Transverse colon (tissue), 4 donors: Measurements from ENCODE around the gene SPINK13. TPM values are rescaled to one million over a fixed set of nuclear protein-coding genes. Genes with fewer than 3 reads are reported as not detected.
A peak's percentile ranks its signal among the peaks of the same experiment; 100 is the strongest.
"Not testable (repeated sequence)": the region's sequence is repeated elsewhere in the genome, so short reads cannot be mapped to it uniquely, and the experiment has no call there.

Experiments used
- DNase-seq: peaks from one replicate; pipeline ENCODE4 v3.0.0-alpha.2; 2019
- H3K27ac ChIP-seq, 4 donors: fragments of 200-600 bp; sonication (generic); 2 replicates each; pipeline ENCODE4 v1.5.1; 2016 to 2018; ENCODE audit warnings: inconsistent platforms in 4 of 4
- H3K27me3 ChIP-seq: fragments of 200-600 bp; sonication (generic); 2 replicates; pipeline ENCODE4 v1.5.1; 2017; ENCODE audit warnings: inconsistent platforms
- H3K36me3 ChIP-seq, 4 donors: fragments of 200-600 bp; sonication (generic); 2 replicates each; pipeline ENCODE4 v1.5.1; 2017 to 2019; ENCODE audit warnings: inconsistent platforms in 4 of 4
- H3K4me1 ChIP-seq, 4 donors: fragments of 200-600 bp; sonication (generic); 2 replicates each; pipeline ENCODE4 v1.5.1; 2017 to 2020; ENCODE audit warnings: inconsistent platforms in 4 of 4
- H3K4me3 ChIP-seq, 4 donors: fragments of 200-600 bp; sonication (generic); 1 replicate in 1 of 4; 2 replicates in 3 of 4; pipeline versions ENCODE4 v1.5.1 to v1.6.1; 2017 to 2019; ENCODE audit warnings: inconsistent platforms in 4 of 4
- H3K9me3 ChIP-seq, 2 donors: fragments of 200-600 bp; sonication (generic); 2 replicates each; pipeline ENCODE4 v1.5.1; 2017 to 2019; ENCODE audit warnings: inconsistent platforms in 2 of 2
- EP300 ChIP-seq: sonication (generic); formaldehyde crosslinking; IDR thresholded peaks from one replicate; pipeline ENCODE4 v1.6.1; 2017; ENCODE audit warnings: antibody characterized with exemption, low read depth
- POLR2A ChIP-seq: fragments of 450-650 bp; IDR thresholded peaks from one replicate; pipeline ENCODE4 v1.6.1; 2016; ENCODE audit warnings: antibody characterized with exemption, mild to moderate bottlenecking, moderate library complexity
- POLR2AphosphoS5 ChIP-seq, 3 donors: sonication (generic); formaldehyde crosslinking; IDR thresholded peaks; one replicate each; pipeline ENCODE4 v1.6.1; 2016; ENCODE audit warnings: antibody characterized with exemption in 3 of 3
- WGBS, 2 donors: methylation state at CpG; one replicate each; pipeline ENCODE4 v1.1.5; 2018; ENCODE audit warnings: low coverage in 1 of 2; 5-methylcytosine and 5-hydroxymethylcytosine counted together
- in situ Hi-C, 4 donors: fragments of 200-750 bp; cut with MboI; loops; one replicate each; pipeline versions ENCODE4 v1.15.0 to v1.15.1; 2017; ENCODE audit warnings: low sequenced_read_pairs in 3 of 4, low pct_ligation_motif_present in 1 of 4, low pct_unique_long_range_greater_than_20kb in 1 of 4
- intact Hi-C: fragments of 100-400 bp; cut with DNase I; formaldehyde crosslinking; loops from one replicate; pipeline ENCODE4 v1.15.1; 2023; ENCODE audit warnings: low total_unique reads
- total RNA-seq, 4 donors: library from RNA; depleted of rRNA; stranded (reverse); fragments of >200 nt; gene quantifications; one replicate each; pipeline ENCODE4 v1.1.0, GENCODE V29; 2016
- TF ChIP-seq, protein P1 (sequence below), 5 experiments: fragments of 200-600 bp in 3 of 5; fragments of 450-650 bp in 2 of 5; sonication (generic) in 3 of 5; IDR thresholded peaks; 1 replicate in 2 of 5; 2 replicates in 3 of 5; pipeline ENCODE4 v1.5.1; 2016 to 2017; ENCODE audit warnings: antibody characterized with exemption in 5 of 5, inconsistent platforms in 3 of 5, mild to moderate bottlenecking in 2 of 5, moderate library complexity in 1 of 5

The SPINK13 gene
- total RNA-seq, 4 donors from 2014 or later, result not detected

DNA sequence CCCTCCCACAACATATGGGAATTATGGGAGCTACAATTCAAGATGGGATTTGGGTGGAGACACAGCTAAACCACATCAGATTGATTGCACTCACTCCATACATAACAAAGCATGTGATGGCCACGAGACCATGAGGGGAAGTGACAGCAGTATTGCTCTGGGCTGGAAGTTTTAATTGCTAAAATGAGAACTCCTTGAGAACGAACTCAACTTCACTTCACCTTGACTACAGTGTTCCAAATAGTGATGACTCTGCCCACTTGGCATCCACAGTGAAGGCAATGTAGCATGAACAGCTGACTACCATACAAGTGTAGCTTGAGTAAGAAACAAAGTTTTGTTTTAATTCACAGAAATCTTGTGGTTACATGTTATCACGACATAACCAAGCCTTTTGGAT is 42.9 kb downstream of the SPINK13 start:
- H3K27ac ChIP-seq, result no peak overlapping the region
- no peak overlapping the region for H3K4me3 ChIP-seq
- H3K9me3 ChIP-seq, result no peaks in the 10 kb centered on the region
- WGBS, 2 donors, result 74 to 85% methylated on average over 1 to 3 of the region's 3 CpGs
- DNase-seq, result no peak
- H3K36me3 ChIP-seq, result no peaks in the 10 kb centered on the region
- in situ Hi-C loops (no loop called here), intact Hi-C loops (no loop called here)
- no peaks in the 10 kb centered on the region for H3K4me1 ChIP-seq
- TF ChIP-seq, protein P1, sequence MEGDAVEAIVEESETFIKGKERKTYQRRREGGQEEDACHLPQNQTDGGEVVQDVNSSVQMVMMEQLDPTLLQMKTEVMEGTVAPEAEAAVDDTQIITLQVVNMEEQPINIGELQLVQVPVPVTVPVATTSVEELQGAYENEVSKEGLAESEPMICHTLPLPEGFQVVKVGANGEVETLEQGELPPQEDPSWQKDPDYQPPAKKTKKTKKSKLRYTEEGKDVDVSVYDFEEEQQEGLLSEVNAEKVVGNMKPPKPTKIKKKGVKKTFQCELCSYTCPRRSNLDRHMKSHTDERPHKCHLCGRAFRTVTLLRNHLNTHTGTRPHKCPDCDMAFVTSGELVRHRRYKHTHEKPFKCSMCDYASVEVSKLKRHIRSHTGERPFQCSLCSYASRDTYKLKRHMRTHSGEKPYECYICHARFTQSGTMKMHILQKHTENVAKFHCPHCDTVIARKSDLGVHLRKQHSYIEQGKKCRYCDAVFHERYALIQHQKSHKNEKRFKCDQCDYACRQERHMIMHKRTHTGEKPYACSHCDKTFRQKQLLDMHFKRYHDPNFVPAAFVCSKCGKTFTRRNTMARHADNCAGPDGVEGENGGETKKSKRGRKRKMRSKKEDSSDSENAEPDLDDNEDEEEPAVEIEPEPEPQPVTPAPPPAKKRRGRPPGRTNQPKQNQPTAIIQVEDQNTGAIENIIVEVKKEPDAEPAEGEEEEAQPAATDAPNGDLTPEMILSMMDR (IDR thresholded peaks at IDR 0.05), result no peak
- TF ChIP-seq EP300, result no peak
- TF ChIP-seq POLR2AphosphoS5 (IDR thresholded peaks at IDR 0.05), result no peak
- no peak for TF ChIP-seq POLR2A
- no peaks in the 10 kb centered on the region for H3K27me3 ChIP-seq

DNA sequence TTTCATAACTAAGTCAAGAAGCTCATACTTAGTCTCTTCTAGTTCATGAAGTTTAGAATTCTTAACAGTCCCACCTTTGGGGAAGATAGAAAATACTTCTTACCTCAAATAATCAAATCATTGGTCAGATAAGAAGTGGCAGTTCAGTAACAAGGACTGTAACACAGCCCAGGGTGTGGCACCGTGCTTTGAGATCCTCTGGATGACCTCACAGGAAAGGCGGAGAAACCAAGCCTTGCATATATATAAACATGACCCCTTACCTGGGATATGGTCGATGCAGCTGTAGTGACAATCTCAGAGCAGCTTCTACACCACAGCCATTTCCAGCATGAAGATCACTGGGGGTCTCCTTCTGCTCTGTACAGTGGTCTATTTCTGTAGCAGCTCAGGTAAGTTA is 43.6 kb downstream of the SPINK13 start, which contains the start of gene SPINK7:
Gene SPINK7 (plus strand): TSS at position 271 of the 400 bp plus-strand sequence. CDS start 61 bp downstream, at position 332.
- Histone ChIP-seq H3K27me3 (no peaks in the 10 kb centered on the region), H3K9me3 (no peaks in the 10 kb centered on the region), H3K27ac (no peak within 1 kb of the TSS), H3K4me3 (no peak within 1 kb of the TSS), H3K4me1 (no peaks in the 10 kb centered on the region), H3K36me3 (no peaks in the 10 kb centered on the region)
- TF ChIP-seq POLR2AphosphoS5 (IDR thresholded peaks at IDR 0.05), result no peak
- TF ChIP-seq POLR2A, result no peak
- no peak for TF ChIP-seq EP300
- TF ChIP-seq, protein P1 (IDR thresholded peaks at IDR 0.05), result no peak
- DNase-seq, result no peak
- in situ Hi-C loops (no loop called here), intact Hi-C loops (no loop called here)
- 61 to 80% methylated on average over 2 to 3 of the region's 3 CpGs for WGBS, 2 donors

DNA sequence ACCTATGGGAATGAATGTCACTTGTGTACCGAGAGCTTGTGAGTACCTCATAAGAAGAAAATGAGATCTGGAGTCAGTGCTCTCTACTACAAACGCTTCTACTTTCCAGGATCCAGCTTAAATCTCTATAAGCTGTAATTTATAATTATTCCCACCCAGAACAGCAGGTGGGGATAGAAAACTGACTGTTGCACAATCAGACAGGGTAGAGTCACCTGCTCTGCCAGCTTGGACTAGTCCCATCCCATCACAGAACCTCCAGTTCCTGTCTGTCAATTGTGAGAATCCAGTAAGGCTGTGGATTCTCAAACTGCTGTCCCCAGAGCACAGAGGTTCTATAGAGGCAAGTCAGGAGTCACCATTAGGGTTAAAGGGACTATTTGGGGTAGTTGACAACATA is 45.6 kb downstream of the SPINK13 start:
- no peak for DNase-seq
- H3K4me3 ChIP-seq, result no peak overlapping the region
- H3K9me3 ChIP-seq, result no peaks in the 10 kb centered on the region
- WGBS, 2 donors, result 89 to 92% methylated on average over 2 of the region's 2 CpGs
- TF ChIP-seq EP300, result no peak
- TF ChIP-seq POLR2AphosphoS5 (IDR thresholded peaks at IDR 0.05), result no peak
- TF ChIP-seq, protein P1 (IDR thresholded peaks at IDR 0.05), result no peak
- no peak for TF ChIP-seq POLR2A
- no peaks in the 10 kb centered on the region for H3K27me3 ChIP-seq
- no peaks in the 10 kb centered on the region for H3K4me1 ChIP-seq
- H3K36me3 ChIP-seq, result no peaks in the 10 kb centered on the region
- no peak overlapping the region for H3K27ac ChIP-seq
- in situ Hi-C loops (no loop called here), intact Hi-C loops (no loop called here)

DNA sequence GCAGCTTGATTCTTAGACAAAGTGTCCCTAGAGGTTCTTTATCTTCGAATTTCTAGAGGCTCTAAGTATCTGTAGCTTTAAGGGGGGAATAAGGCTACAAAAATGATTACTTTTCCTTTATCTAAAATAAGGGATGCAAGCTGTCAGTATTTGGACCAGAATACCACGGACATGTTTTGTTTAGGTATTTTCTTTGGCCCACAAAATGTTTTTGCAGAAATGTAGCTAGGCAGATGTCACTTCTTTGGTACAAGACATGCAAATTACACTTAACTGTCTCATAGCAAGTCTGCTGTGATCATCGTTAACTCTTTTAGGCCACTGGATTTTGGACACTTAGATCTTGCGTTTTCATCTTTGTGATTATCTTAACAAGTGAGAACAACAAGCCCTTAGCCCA is 46.1 kb downstream of the SPINK13 start:
- in situ Hi-C loops, result no loop called here

DNA sequence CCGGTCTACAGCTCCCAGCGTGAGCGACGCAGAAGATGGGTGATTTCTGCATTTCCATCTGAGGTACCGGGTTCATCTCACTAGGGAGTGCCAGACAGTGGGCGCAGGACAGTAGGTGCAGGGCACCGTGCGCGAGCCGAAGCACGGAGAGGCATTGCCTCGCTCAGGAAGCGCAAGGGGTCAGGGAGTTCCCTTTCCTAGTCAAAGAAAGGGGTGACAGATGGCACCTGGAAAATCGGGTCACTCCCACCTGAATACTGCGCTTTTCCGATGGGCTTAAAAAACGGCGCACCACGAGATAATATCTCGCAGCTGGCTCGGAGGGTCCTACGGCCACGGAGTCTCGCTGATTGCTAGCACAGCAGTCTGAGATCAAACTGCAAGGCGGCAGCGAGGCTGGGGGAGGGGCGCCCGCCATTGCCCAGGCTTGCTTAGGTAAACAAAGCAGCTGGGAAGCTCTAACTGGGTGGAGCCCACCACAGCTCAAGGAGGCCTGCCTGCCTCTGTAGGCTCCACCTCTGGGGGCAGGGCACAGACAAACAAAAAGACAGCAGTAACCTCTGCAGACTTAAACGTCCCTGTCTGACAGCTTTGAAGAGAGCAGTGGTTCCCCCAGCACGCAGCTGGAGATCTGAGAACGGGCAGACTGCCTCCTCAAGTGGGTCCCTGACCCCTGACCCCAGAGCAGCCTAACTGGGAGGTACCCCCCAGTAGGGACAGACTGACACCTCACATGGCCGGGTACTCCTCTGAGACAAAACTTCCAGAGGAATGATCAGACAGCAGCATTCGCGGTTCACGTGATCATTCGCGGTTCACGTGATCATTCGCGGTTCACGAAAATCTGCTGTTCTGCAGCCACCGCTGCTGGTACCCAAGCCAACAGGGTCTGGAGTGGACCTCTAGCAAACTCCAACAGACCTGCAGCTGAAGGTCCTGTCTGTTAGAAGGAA is 51.7 kb downstream of the SPINK13 start:
- H3K9me3 ChIP-seq, intact Hi-C loops, DNase-seq, H3K4me1 ChIP-seq, in situ Hi-C loops, H3K36me3 ChIP-seq, H3K27me3 ChIP-seq: not testable (repeated sequence)
- Histone ChIP-seq H3K4me3 (peak overlapping the region in 3 of 4 donors; percentile 19 to 31 (median 29)), H3K27ac (peak overlapping the region in 1 of 4 donors; percentile 39)
- WGBS, 2 donors, result 19 to 67% methylated on average over 7 to 30 of the region's 42 CpGs

More for the DNA sequence above, 46.1 kb downstream of the SPINK13 start:
- WGBS, 2 donors, result 61 to 79% methylated on average over 4 of the region's 4 CpGs
- no peak for DNase-seq
- H3K9me3 ChIP-seq, result no peaks in the 10 kb centered on the region
- H3K27ac ChIP-seq, result no peak overlapping the region
- no peaks in the 10 kb centered on the region for H3K27me3 ChIP-seq
- TF ChIP-seq, protein P1 (IDR thresholded peaks at IDR 0.05), result no peak
- no peak for TF ChIP-seq POLR2A
- no peak for TF ChIP-seq EP300
- no peak for TF ChIP-seq POLR2AphosphoS5 (IDR thresholded peaks at IDR 0.05)
- intact Hi-C loops, result no loop called here
- no peak overlapping the region for H3K4me3 ChIP-seq
- no peaks in the 10 kb centered on the region for H3K4me1 ChIP-seq
- no peaks in the 10 kb centered on the region for H3K36me3 ChIP-seq
